ENCODE measurements around the gene CORO1A.

Gene CORO1A

GRCh38 chr16:30136971-30137605 lies 46.3 kb upstream of the CORO1A start (continued):
- no peak for TF ChIP-seq ISL1 (CRISPR knock-in tag; IDR thresholded peaks at IDR 0.05)
- TF ChIP-seq PPARA (CRISPR knock-in tag; IDR thresholded peaks at IDR 0.05; ENCODE audit: borderline replicate concordance), result no peak
- TF ChIP-seq RARB (CRISPR knock-in tag; IDR thresholded peaks at IDR 0.05), result no peak
- no peak for TF ChIP-seq ZNF70 (CRISPR knock-in tag; IDR thresholded peaks at IDR 0.05)
- no peak for TF ChIP-seq ESRRG (CRISPR knock-in tag; IDR thresholded peaks at IDR 0.05)

- TF ChIP-seq OSR1 (CRISPR knock-in tag; IDR thresholded peaks at IDR 0.05) (no peak), TCF4 (CRISPR knock-in tag; IDR thresholded peaks at IDR 0.05; ENCODE audit: borderline replicate concordance) (no peak)
- ATAC-seq, result no peak
Measured at GRCh38 chr16:30137897-30138296, 45.5 kb upstream of the CORO1A start.

- ATAC-seq, result no peak
- no peak for TF ChIP-seq ARNTL (CRISPR knock-in tag; IDR thresholded peaks at IDR 0.05; ENCODE audit: borderline replicate concordance, low read depth)
- TF ChIP-seq, protein P1, sequence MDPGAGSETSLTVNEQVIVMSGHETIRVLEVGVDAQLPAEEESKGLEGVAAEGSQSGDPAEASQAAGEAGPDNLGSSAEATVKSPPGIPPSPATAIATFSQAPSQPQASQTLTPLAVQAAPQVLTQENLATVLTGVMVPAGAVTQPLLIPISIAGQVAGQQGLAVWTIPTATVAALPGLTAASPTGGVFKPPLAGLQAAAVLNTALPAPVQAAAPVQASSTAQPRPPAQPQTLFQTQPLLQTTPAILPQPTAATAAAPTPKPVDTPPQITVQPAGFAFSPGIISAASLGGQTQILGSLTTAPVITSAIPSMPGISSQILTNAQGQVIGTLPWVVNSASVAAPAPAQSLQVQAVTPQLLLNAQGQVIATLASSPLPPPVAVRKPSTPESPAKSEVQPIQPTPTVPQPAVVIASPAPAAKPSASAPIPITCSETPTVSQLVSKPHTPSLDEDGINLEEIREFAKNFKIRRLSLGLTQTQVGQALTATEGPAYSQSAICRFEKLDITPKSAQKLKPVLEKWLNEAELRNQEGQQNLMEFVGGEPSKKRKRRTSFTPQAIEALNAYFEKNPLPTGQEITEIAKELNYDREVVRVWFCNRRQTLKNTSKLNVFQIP (CRISPR knock-in tag; IDR thresholded peaks at IDR 0.05; ENCODE audit: borderline replicate concordance, low read depth), result no peak
- no peak for TF ChIP-seq ZNF8 (CRISPR knock-in tag; IDR thresholded peaks at IDR 0.05)
- TF ChIP-seq, protein P2, sequence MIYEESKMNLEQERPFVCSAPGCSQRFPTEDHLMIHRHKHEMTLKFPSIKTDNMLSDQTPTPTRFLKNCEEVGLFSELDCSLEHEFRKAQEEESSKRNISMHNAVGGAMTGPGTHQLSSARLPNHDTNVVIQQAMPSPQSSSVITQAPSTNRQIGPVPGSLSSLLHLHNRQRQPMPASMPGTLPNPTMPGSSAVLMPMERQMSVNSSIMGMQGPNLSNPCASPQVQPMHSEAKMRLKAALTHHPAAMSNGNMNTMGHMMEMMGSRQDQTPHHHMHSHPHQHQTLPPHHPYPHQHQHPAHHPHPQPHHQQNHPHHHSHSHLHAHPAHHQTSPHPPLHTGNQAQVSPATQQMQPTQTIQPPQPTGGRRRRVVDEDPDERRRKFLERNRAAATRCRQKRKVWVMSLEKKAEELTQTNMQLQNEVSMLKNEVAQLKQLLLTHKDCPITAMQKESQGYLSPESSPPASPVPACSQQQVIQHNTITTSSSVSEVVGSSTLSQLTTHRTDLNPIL (CRISPR knock-in tag; IDR thresholded peaks at IDR 0.05; ENCODE audit: low read depth), result no peak
- no peak for TF ChIP-seq ZNF565 (CRISPR knock-in tag; conservative IDR thresholded peaks at IDR 0.05; ENCODE audit: low read depth)
- TF ChIP-seq ZFP30 (CRISPR knock-in tag; IDR thresholded peaks at IDR 0.05), result no peak
- TF ChIP-seq ISL1 (CRISPR knock-in tag; IDR thresholded peaks at IDR 0.05), result no peak
- TF ChIP-seq GLIS3 (CRISPR knock-in tag; IDR thresholded peaks at IDR 0.05), result no peak
- TF ChIP-seq ZC3H10 (CRISPR knock-in tag; IDR thresholded peaks at IDR 0.05), result no peak
- TF ChIP-seq BACH2 (CRISPR knock-in tag; IDR thresholded peaks at IDR 0.05; ENCODE audit: borderline replicate concordance), result no peak
- no peak for TF ChIP-seq ZFP3 (CRISPR knock-in tag; IDR thresholded peaks at IDR 0.05)
- no peak for TF ChIP-seq TOX (CRISPR knock-in tag; IDR thresholded peaks at IDR 0.05; ENCODE audit: borderline replicate concordance)
- TF ChIP-seq TSHZ2 (CRISPR knock-in tag; IDR thresholded peaks at IDR 0.05), result no peak
- no peak for TF ChIP-seq SNAI2 (CRISPR knock-in tag; IDR thresholded peaks at IDR 0.05)
- TF ChIP-seq, protein P3, sequence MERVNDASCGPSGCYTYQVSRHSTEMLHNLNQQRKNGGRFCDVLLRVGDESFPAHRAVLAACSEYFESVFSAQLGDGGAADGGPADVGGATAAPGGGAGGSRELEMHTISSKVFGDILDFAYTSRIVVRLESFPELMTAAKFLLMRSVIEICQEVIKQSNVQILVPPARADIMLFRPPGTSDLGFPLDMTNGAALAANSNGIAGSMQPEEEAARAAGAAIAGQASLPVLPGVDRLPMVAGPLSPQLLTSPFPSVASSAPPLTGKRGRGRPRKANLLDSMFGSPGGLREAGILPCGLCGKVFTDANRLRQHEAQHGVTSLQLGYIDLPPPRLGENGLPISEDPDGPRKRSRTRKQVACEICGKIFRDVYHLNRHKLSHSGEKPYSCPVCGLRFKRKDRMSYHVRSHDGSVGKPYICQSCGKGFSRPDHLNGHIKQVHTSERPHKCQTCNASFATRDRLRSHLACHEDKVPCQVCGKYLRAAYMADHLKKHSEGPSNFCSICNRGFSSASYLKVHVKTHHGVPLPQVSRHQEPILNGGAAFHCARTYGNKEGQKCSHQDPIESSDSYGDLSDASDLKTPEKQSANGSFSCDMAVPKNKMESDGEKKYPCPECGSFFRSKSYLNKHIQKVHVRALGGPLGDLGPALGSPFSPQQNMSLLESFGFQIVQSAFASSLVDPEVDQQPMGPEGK (CRISPR knock-in tag; IDR thresholded peaks at IDR 0.05; ENCODE audit: borderline replicate concordance), result no peak
Measured at GRCh38 chr16:30139583-30140481, 43.6 kb upstream of the CORO1A start.

- ATAC-seq, result no peak
- TF ChIP-seq, protein P3 (CRISPR knock-in tag; IDR thresholded peaks at IDR 0.05; ENCODE audit: borderline replicate concordance), result no peak
- no peak for TF ChIP-seq BACH2 (CRISPR knock-in tag; IDR thresholded peaks at IDR 0.05; ENCODE audit: borderline replicate concordance)
- TF ChIP-seq ZFP30 (CRISPR knock-in tag; IDR thresholded peaks at IDR 0.05), result no peak
- TF ChIP-seq OSR1 (CRISPR knock-in tag; IDR thresholded peaks at IDR 0.05), result no peak
- TF ChIP-seq ZC3H10 (CRISPR knock-in tag; IDR thresholded peaks at IDR 0.05), result no peak
- TF ChIP-seq SNAI2 (CRISPR knock-in tag; IDR thresholded peaks at IDR 0.05), result no peak
- TF ChIP-seq ZNF70 (CRISPR knock-in tag; IDR thresholded peaks at IDR 0.05), result no peak
- TF ChIP-seq, protein P2 (CRISPR knock-in tag; IDR thresholded peaks at IDR 0.05; ENCODE audit: low read depth), result no peak
- no peak for TF ChIP-seq ISL1 (CRISPR knock-in tag; IDR thresholded peaks at IDR 0.05)
- TF ChIP-seq PPARA (CRISPR knock-in tag; IDR thresholded peaks at IDR 0.05; ENCODE audit: borderline replicate concordance), result no peak
- no peak for TF ChIP-seq CSDC2 (CRISPR knock-in tag; IDR thresholded peaks at IDR 0.05)
- TF ChIP-seq TOX (CRISPR knock-in tag; IDR thresholded peaks at IDR 0.05; ENCODE audit: borderline replicate concordance), result no peak
Measured at GRCh38 chr16:30141750-30142149, 41.7 kb upstream of the CORO1A start.

Data from SK-N-SH treated with all-trans-retinoic acid at 6 μM for 48 hours (cell line).